HUES6 (cell line): ENCODE data around the gene METTL18.

Experiments
- H3K27ac ChIP-seq: 2 replicates; pipeline ENCODE4 v1.7.0; 2013; ENCODE audit warnings: low read depth, mild to moderate bottlenecking, low read length, inconsistent platforms
- H3K27me3 ChIP-seq: 2 replicates; pipeline ENCODE4 v1.6.1; 2013; ENCODE audit warnings: low read length; ENCODE audit not compliant: control insufficient read depth, insufficient read depth
- H3K36me3 ChIP-seq: 2 replicates; pipeline ENCODE4 v1.6.1; 2013; ENCODE audit warnings: low read length; ENCODE audit not compliant: control insufficient read depth, insufficient read depth
- H3K4me1 ChIP-seq: 2 replicates; pipeline ENCODE4 v1.6.1; 2013; ENCODE audit warnings: low read length; ENCODE audit not compliant: control insufficient read depth, insufficient read depth
- H3K4me3 ChIP-seq: 2 replicates; pipeline ENCODE4 v1.5.1; 2013; ENCODE audit warnings: low read depth, low read length
- H3K9ac ChIP-seq: one replicate; pipeline ENCODE4 v1.6.1; 2013; ENCODE audit warnings: mild to moderate bottlenecking, low read length
- H3K9me3 ChIP-seq: 2 replicates; pipeline ENCODE4 v1.6.1; 2013; ENCODE audit warnings: low read depth, low read length; ENCODE audit not compliant: control insufficient read depth, insufficient read depth

METTL18 gene

GRCh38 chr1:169785267-169785666 is 9.4 kb downstream of the METTL18 start:
- Histone ChIP-seq H3K27ac (no peak overlapping the region), H3K9ac (no peak overlapping the region), H3K4me3 (no peak overlapping the region), H3K9me3 (no peaks in the 10 kb centered on the region), H3K36me3 (no peaks in the 10 kb centered on the region), H3K27me3 (no peaks in the 10 kb centered on the region), H3K4me1 (peaks cover 8% of the 10 kb centered on the region; the same call in 1 of the 2 replicates)

GRCh38 chr1:169784102-169784501 is 10.6 kb downstream of the METTL18 start:
- Histone ChIP-seq H3K27me3 (no peaks in the 10 kb centered on the region), H3K4me1 (peaks cover 14% of the 10 kb centered on the region; the same call in 1 of the 2 replicates), H3K4me3 (no peak overlapping the region), H3K27ac (no peak overlapping the region), H3K9me3 (no peaks in the 10 kb centered on the region), H3K36me3 (no peaks in the 10 kb centered on the region), H3K9ac (no peak overlapping the region)

- H3K9ac ChIP-seq = no peak overlapping the region
- no peaks in the 10 kb centered on the region for H3K27me3 ChIP-seq
- H3K9me3 ChIP-seq = no peaks in the 10 kb centered on the region
- peaks cover 14% of the 10 kb centered on the region; the same call in 1 of the 2 replicates for H3K4me1 ChIP-seq
- no peak overlapping the region for H3K4me3 ChIP-seq
- no peaks in the 10 kb centered on the region for H3K36me3 ChIP-seq
- no peak overlapping the region for H3K27ac ChIP-seq
These were observed 12.1 kb downstream of the METTL18 start for GRCh38 chr1:169782596-169782995.

GRCh38 chr1:169779970-169780369 is 14.7 kb downstream of the METTL18 start:
- no peak overlapping the region for H3K27ac ChIP-seq
- no peaks in the 10 kb centered on the region for H3K36me3 ChIP-seq
- H3K9ac ChIP-seq = no peak overlapping the region
- H3K27me3 ChIP-seq = no peaks in the 10 kb centered on the region
- no peaks in the 10 kb centered on the region for H3K9me3 ChIP-seq
- no peak overlapping the region for H3K4me3 ChIP-seq
- H3K4me1 ChIP-seq = peaks cover 22% of the 10 kb centered on the region; the same call in 1 of the 2 replicates

GRCh38 chr1:169779150-169779549 is 15.6 kb downstream of the METTL18 start:
- H3K27ac ChIP-seq = no peak overlapping the region
- H3K9me3 ChIP-seq = no peaks in the 10 kb centered on the region

GRCh38 chr1:169776440-169776839 is 18.3 kb downstream of the METTL18 start:
- no peaks in the 10 kb centered on the region for H3K9me3 ChIP-seq
- H3K4me1 ChIP-seq = peaks cover 22% of the 10 kb centered on the region; the same call in 1 of the 2 replicates
- no peak overlapping the region for H3K27ac ChIP-seq
- H3K36me3 ChIP-seq = no peaks in the 10 kb centered on the region
- H3K9ac ChIP-seq = no peak overlapping the region
- H3K27me3 ChIP-seq = no peaks in the 10 kb centered on the region
- no peak overlapping the region for H3K4me3 ChIP-seq

More at GRCh38 chr1:169779150-169779549, 15.6 kb downstream of the METTL18 start:
- Histone ChIP-seq H3K27me3 (no peaks in the 10 kb centered on the region), H3K4me3 (no peak overlapping the region), H3K36me3 (no peaks in the 10 kb centered on the region), H3K4me1 (peaks cover 22% of the 10 kb centered on the region; the same call in 1 of the 2 replicates), H3K9ac (no peak overlapping the region)

GRCh38 chr1:169768161-169768560 is 26.5 kb downstream of the METTL18 start:
- Histone ChIP-seq H3K27ac (no peak overlapping the region), H3K4me3 (no peak overlapping the region), H3K9ac (no peak overlapping the region), H3K9me3 (no peaks in the 10 kb centered on the region), H3K4me1 (no peaks in the 10 kb centered on the region), H3K36me3 (no peaks in the 10 kb centered on the region), H3K27me3 (no peaks in the 10 kb centered on the region)

- Histone ChIP-seq H3K9me3 (0 out of 2 replicates have a peak, but pooled peaks cover 3% of the 10 kb centered on the region), H3K9ac (no peak overlapping the region), H3K4me3 (no peak overlapping the region), H3K27ac (no peak overlapping the region), H3K27me3 (no peaks in the 10 kb centered on the region), H3K36me3 (no peaks in the 10 kb centered on the region), H3K4me1 (no peaks in the 10 kb centered on the region)
These were observed 29.0 kb downstream of the METTL18 start for GRCh38 chr1:169765580-169766331.

GRCh38 chr1:169764919-169765318 is 29.8 kb downstream of the METTL18 start:
- Histone ChIP-seq H3K9ac (no peak overlapping the region), H3K4me3 (no peak overlapping the region), H3K27ac (no peak overlapping the region), H3K4me1 (no peaks in the 10 kb centered on the region), H3K9me3 (0 out of 2 replicates have a peak, but pooled peaks cover 5% of the 10 kb centered on the region), H3K27me3 (no peaks in the 10 kb centered on the region), H3K36me3 (no peaks in the 10 kb centered on the region)

- H3K27me3 ChIP-seq = no peaks in the 10 kb centered on the region
- peaks cover 22% of the 10 kb centered on the region for H3K9me3 ChIP-seq
- no peaks in the 10 kb centered on the region for H3K36me3 ChIP-seq
- no peaks in the 10 kb centered on the region for H3K4me1 ChIP-seq
- H3K9ac ChIP-seq = no peak overlapping the region
- H3K4me3 ChIP-seq = no peak overlapping the region
- no peak overlapping the region for H3K27ac ChIP-seq
These were observed 32.0 kb downstream of the METTL18 start for GRCh38 chr1:169762699-169763098.

- H3K27ac ChIP-seq = no peak overlapping the region
- no peak overlapping the region for H3K4me3 ChIP-seq
- peaks cover 22% of the 10 kb centered on the region for H3K9me3 ChIP-seq
- no peaks in the 10 kb centered on the region for H3K4me1 ChIP-seq
- no peaks in the 10 kb centered on the region for H3K27me3 ChIP-seq
- H3K36me3 ChIP-seq = no peaks in the 10 kb centered on the region
- H3K9ac ChIP-seq = no peak overlapping the region
These were observed 35.7 kb downstream of the METTL18 start for GRCh38 chr1:169759038-169759437.
